DMS 273 (cell line): ENCODE results near the gene FOXO3.

Experiments
- DNase-seq: peaks from one replicate; lab custom pipeline; 2025; ENCODE audit not compliant: unreplicated experiment; lab: John Stamatoyannopoulos, UW

FOXO3 gene

DNA sequence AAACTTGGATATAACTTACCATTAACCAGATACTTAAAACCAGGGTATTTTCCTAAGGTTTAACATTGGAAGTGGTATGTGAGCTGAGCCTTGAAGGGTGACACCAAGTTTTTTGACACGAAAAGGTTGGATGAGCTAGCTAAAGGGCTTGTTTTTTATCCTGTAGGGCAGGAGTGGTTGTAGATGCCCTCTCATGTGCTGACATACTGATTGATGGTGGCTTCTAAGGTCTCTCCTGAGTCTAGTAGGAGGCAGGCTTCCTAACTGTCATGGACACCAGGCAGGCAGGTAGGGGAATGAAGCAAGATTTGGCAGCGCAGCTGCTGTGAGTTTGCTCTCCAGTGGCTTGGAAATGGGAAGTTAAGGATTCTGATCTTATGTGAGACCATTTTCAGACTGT is 66.1 kb downstream of the FOXO3 start:
- no peak for DNase-seq

DNA sequence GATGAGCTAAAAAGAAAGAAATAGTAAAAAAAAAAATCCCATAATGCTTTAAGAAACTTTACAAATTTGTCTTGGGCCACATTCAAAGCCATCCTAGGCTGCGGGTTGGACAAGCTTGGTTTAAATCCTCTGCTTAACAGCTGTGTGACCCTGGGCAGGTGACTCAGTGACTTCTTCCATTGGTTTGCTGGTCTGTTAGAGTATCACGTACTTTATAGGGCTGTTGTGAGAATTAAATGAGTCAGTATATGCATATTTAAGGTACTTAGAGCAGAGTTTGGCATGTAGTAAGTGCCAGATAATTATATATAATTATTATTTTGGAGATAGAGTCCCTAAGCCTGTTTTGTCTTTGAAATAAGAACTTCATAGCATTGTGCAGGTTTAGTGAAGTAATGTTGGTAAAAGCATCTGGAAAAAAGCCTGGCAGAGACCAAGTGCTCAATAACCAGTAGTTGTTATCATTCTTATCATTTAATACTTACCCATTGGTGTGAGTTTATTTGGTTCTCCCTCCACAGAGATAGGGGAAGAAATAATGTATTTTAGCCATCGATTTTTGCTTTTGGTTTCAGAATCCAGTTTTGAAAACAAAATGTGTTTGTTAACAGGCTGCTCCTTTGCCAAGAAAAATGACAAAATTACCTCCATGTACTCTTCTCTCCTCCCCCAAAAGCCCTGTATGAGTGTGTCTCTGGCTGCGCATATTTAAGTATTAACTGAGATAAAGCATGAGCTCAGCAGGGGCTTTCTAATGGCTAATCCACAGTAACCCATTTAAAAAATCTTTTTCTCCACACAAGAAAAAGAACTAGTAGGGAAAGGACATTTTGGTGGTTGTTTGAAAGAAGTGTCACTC is 67.2 kb downstream of the FOXO3 start:
- DNase-seq: no peak

DNA sequence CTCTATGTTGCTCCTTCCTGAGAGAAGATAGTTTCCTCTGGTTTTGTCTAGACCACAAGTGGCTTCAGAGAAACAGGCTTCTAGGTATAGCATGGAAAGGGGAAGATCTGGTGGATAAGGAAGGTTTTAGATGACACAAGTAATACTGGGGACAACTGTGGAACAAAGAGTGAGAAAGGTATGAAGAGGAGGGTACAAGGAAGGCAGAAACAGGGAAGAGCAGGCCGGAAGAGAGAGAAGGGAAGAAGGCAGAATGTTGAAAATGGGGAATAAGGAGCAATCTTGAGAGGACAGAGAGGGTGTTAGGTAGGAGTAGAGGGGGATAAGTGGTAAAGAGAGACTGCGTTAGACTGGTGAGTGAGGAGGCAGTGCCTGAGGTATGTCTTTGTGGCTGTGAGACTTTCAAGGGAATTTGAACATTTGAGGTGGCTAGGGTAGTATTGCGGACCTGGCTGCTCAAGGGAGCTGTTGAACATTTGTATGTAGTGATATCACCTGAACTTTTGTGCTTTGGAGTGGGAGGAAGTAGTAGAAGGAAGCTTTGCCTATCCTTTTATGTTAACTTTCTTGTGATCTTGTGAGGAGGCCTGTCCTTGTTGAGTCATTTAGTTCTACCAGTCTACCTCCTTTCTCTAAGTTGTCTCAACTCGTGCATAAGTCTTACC is 69.5 kb downstream of the FOXO3 start:
- DNase-seq: no peak

DNA sequence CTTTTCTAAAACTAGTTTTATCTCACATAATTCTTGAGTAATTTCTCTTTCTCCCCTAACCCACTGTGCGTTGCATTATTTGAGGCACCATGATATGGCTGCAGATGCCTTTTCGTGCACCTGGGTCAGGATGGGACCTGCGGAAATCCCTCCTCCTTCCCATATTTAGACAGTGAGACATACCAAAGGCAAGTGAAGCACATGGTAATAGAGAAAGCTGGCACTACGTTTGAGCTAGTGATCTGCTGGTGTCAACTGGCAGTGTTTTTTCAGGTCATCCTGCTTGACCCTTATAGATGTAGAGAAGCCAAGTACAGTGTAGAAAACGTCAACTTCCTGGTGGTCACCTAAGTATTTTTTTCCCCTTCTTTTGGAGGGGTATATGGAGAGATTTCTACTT is 71.7 kb downstream of the FOXO3 start:
- DNase-seq: no peak

DNA sequence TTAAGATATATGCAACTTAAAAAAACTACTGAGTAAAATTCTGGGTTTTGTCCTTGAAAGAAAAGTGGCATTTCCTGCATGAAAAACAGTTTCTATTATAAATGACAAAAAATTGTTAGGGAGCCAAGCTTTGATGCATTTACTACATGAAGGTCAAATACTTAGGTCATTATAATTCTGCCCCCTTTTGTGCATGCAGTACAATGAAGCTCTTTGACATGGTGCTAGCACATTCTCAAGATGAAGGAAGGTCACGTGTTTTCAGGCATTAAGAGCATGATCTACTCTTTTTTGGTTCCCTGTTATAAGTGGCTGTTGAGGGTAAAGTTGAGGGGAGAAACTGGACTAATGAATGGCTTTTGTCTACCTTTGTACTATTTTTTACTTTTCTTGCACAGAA is 72.7 kb downstream of the FOXO3 start:
- no peak for DNase-seq

DNA sequence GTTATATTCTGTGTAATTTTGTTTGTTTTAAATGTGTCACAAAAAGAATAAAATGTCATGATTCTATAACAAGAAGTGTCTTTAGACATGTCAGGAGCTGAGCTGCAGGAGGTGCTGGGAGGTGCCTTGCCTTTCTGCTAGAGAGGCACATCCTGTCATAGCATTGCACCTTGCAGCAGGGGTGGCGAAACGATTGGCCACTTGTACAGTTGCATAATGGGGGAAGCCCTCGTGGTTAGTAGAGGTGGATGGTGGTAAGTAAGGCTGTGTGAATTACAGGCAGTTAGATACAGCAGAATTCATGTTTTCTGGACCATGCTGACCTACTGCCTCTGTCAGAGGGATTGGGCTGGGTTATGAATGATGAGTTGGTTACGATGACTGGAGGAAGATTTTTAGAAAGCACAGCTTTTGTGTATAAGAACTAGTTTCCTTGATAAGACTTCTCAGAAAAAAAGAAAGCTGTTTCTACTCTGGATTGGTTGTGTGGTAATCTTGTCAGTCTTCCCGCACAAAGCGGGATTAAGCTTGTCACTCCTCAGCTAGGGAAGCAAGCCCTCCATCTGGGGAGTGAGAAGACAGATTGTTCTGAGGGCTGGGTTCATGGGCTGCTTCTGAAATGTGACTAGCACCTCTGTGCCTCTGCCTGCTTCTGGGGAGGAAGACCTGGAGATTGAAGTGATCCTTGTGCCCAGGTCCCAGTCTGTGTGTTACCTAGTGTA is 74.9 kb downstream of the FOXO3 start:
- DNase-seq: peak; percentile 18

DNA sequence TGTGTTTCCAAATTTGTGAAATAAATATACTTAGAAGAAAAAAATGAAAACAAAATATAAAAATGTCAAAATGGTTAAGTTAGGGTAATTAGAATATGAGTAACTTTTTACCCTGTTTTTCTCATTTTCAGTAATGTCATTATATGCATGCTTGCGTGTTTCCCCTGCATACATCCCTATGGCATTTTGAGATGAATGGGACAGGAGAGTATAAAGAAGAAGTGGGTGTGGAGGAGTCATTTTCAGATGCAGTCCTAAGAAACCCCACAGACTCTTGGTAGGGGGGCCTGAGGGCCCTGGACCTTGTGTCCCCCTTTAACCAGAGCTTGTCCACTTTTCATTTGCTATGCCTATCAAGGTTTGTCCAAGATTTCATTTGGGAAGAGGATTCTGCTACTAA is 77.2 kb downstream of the FOXO3 start:
- DNase-seq: no peak

DNA sequence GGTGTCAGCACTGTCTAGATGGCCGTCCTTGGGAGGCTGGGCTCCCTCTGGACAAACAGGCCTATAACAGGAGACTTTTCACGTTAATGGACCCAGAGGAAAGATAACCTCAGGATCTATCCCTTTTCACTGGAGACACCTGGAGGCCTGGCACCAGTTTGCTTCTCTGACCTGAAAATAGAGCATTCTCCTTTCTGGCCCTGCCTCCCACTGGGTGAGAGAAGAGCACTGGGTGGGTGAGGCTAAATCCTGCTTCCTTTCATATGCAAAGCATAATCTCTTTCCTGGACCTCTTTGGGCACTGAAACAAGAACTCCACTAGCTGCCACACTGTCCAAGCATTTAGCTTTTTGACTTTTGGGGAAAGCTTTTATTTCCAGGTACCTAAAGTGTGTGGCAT is 78.3 kb downstream of the FOXO3 start:
- no peak for DNase-seq

DNA sequence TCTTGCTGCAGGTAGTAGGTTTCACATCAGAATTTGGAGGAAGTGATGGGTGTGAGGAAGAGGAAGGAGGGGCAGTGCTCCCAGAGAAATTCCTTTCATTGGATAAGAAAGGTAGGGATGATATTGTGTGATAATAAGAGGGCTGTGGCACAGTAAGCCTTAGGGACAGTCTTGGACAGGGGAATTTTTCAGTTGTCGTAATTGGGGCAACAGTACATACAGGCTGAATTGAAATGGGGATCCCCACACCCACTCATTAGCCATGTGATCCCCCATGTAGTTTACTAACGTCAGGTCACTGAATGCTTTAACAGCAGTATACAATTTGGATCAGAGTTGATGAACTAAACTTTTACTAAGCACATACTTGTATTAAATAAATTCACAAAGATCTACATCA is 79.4 kb downstream of the FOXO3 start:
- DNase-seq: no peak

DNA sequence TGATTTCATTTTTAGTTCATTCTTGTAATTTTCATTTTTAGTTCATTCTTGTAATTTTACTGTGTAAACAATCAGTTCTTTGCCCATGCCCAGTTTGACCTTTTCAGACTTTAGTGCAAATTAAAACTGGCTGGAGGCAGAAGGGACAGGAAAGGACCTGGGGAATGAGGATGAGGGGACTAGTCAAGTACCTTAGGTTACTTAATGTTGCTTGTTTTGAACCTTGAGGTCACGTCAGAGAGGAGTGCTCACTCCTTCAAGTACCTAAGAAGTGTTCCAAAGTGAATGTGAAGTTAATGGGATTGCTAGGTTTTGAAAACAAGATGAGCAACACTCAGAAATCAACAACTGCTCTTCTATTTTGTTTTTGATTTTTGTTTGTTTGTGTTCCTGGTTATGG is 82.5 kb downstream of the FOXO3 start:
- no peak for DNase-seq

DNA sequence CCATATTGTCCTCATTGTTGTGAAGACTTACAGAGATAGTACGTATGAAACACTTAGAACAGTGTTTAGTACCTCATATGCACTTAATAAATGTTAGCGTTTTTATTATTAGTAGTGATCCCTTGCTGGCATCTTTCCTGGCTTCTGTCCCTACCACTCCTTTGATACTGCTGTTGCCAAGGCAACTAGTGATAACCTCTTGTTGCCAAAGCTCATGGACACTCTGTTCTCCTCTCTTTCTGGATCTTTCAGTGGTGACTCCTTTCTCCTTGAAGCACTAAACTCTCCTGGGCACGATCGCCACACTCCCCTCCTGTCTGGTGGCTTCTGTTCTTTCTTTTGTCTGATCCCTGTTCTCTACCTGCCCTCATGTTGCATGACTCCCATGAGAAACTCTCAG is 83.5 kb downstream of the FOXO3 start:
- no peak for DNase-seq

DNA sequence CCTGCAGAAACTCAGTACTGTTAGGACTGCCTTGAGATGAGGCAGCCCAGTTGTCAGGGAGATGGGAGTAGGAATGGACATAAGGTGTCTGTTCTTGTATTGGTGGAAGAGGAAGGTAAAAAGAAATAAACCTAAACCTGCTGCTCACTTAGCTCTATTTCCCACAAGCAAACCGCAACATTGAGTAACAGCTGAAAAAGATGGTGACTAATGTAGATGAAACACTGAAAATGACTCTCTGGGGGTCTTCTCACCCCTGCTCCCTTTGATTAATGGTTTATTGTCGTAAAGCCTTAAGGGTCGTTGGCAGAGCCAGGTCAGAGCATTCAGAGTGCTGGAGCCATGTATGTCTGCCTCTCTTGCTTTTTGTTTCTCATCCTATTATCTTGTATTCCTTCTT is 87.5 kb downstream of the FOXO3 start:
- no peak for DNase-seq

DNA sequence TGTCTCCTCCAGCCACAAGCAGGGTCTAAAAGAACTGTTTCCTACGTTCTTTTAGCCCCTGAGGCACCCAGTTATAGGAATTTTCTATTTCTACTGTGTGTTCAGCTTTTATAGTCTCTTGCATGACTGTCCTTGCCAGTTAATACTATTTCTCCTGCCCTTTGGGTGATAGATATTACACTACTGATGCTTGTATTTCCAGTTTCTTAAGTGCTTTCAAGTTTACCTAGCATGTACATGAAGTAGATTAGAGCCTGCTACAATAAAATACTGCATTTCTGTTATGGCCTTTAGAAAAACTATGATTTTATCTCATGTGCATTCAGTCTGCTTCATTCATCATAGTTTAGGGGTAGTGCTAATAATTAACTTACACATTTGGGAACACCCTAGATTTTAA is 89.6 kb downstream of the FOXO3 start:
- DNase-seq: no peak

DNA sequence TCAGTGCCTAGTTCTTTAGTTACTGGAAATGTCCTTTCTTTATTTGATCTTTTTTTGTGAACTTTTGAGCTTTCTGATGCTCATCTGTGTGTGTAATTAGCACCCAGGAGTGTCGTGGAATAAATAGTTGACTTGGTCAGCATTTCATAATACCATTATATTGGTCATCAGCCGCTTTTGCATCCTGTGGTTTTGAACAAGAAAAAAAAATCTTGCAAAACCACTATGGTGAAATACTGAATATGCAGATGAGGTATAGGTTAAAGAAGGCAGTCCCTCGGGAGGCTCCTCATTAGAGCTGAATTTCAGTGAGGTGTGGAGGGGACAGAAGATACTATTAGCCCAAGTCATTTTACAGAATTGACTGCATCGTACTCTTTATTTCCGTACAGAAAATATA is 90.1 kb downstream of the FOXO3 start:
- DNase-seq: peak; percentile 6

DNA sequence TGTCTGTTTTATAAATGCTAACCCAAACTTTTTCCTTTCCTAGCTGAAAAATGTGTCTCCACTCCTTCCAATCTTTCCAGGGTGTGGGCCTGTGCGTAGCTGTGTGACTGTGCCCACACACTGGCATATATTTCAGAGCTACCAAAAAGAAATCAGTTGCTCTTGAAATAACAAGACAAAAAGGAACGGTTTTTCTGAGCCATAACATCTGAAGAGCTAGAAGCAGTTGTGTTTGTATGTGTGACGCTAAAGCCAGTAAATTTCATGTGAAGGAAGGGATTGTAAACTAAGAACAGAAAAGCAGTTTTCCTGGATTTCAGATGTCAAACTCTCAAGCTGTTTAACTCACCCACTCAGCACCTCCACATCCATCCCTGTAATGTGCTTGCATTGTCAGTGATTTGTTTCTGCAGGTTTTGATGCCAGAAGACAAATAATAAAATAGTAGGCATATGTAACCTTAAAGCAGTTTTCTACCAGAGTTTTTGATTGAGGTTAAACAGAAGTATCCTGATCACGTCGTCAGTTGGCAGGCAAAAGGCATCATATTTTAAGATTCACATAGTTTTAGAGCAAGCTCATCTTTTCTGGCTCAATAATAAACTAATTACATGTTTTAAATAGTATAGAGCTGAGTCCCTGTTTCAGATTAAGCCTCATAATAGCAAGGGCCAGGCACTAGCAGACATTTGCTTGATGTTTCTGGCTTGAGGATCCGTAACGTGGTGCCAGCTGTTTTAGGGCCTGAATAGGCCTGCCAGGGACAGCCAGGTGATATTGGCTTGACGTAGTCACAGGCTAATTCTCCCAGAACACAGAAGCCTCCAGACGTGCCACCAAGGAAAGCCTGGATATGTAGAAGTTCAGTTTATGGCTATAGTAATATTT is 90.9 kb downstream of the FOXO3 start:
- DNase-seq: peak; percentile 12

DNA sequence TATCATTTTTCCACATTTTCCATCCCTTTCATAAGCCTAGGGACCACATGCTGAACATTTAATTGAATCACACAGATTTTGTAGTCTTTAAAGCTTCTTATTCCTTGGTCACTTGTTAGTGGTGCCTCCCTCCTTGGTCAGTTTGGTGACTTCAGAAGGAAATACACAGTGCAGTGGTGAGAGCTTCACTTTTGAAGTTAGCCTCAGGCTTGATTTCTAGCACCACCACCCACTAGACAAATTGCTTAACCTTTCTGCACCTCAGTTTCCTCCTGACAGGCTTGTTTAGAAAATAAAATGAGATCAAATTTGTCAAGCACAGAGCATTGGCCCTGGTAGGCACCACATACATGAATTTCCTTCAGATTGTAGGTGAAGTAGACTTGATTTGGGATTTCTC is 91.7 kb downstream of the FOXO3 start:
- DNase-seq: no peak

DNA sequence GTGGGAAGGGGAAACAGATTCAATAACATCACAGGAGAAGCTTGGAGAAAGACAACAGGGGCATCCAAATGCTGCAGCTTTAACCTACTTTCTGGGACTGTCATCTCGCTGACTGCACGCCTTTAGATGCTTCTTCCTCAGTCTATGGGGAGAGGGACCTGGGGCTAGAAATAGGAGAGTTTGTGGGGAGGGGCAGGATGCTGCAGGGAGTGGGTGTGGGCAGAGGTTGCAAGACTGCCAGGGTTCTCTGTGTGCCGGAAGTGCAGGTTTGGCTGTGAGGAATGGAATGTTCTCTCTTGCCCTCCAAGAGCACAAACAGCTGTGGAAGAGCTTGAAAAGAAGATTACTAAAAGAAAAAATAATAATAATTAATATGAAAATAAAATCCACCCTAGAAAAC is 93.2 kb downstream of the FOXO3 start:
- no peak for DNase-seq

DNA sequence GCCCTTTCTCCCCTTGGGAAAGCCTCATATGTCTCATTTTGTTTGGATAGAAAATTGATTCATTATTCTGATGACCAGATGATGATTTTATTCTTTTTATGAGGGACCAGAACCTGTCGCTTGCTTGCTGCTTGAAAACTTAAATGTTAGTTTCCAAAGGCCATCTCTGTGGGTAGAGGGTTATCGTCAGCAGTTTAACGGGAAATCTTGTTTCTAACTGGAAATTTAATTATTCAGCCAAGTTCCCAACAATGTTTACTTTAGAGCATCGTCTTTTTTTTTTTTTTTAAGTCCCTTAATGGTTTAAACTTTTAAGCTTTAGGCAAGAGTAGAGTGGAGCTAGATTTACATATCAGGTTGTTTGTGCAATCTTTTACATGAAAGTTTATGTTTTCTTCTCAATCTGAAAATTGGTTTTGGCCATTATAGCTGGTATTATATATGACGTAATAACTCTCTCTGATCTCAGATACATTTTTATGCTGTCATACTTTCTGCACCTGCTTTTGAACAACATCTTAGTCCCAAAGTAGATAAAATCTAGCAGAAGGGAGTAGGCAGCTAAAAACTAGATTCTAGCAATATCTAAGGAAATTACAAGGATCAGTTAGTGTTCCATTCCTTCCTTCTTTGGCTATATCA is 93.9 kb downstream of the FOXO3 start:
- no peak for DNase-seq

DNA sequence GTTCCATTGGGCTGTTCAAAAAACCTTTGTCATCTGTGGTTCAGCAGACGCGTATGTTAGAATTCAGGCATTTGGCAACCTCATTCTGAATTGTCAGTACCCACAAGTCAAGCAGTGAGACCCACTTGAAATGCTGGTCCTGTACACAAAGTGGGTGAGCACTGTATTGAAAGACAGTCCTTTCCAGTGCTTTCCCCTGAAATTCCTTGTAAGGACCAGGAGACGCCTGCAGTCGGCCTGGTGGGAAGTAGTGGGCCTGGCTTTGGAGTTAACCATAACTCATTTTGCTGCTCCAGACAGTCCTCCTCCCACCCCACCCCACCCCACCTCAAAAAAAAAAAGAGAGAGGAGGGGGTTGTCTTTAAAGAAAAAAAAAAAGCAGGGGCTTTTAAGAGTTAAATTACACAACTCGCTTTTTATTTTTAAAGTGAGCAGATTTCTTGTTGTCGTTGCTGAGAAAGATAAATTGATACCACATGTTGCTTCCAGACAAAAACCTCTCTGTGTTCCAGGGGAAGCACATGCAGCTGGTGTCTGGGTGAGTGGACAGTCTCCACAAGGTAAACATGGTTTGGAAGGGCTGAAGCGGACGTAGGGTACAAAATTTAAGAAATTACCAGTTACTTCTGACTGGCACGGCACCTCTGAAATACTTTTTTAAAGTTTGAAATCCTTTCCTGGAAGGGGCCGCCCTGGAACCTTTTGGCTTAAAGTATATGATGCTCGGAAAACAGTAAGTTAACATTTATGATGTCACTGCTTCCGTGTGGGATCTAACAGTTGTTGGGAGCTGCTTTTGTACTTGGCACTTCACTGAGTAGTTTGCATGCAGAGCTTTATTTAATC is 95.3 kb downstream of the FOXO3 start:
- no peak for DNase-seq

DNA sequence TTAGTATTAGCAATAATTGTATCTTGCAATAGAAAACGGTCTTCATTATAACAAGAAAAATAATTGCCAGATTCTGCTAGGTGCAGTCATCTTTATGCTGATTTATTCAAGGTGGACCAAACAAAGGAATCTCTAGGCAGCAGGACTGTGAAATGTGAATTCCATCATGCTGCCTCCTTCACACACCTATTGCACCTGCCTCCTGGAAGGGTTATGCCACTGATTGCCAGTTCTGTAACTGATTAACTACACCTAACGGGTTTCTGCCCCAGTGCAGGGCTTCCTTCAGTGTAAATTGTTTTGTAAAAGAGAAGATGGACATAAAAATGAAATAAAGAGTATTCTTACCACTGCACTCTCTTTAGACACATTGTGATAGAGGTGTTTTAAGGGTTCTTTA is 96.1 kb downstream of the FOXO3 start:
- DNase-seq: no peak
